HG03039 (cell line): ENCODE results near the gene ARIH1.

ENCODE experiments used
- ATAC-seq: cut with Tn5 transposase; IDR thresholded peaks from one replicate; pipeline ENCODE4 v1.9.1; 2021; ENCODE audit warnings: mild to moderate bottlenecking, moderate library complexity; ENCODE audit not compliant: unreplicated experiment

ARIH1 gene

GRCh38 chr15:72535911-72536310 is 61.8 kb downstream of the ARIH1 start:
- no peak for ATAC-seq

GRCh38 chr15:72536506-72536905 is 62.4 kb downstream of the ARIH1 start:
- ATAC-seq = no peak

- ATAC-seq = no peak
Observed at GRCh38 chr15:72538931-72539330, 64.8 kb downstream of the ARIH1 start.

GRCh38 chr15:72540606-72541237 is 66.6 kb downstream of the ARIH1 start:
- no peak for ATAC-seq

GRCh38 chr15:72541674-72542073 is 67.5 kb downstream of the ARIH1 start:
- ATAC-seq = no peak

GRCh38 chr15:72545156-72545555 is 71.0 kb downstream of the ARIH1 start:
- ATAC-seq = no peak

- ATAC-seq = no peak
Observed at GRCh38 chr15:72554471-72555425, 80.6 kb downstream of the ARIH1 start.

GRCh38 chr15:72559781-72560180 is 85.7 kb downstream of the ARIH1 start:
- ATAC-seq = no peak

GRCh38 chr15:72560458-72560857 is 86.3 kb downstream of the ARIH1 start:
- ATAC-seq = no peak

GRCh38 chr15:72562386-72562785 is 88.3 kb downstream of the ARIH1 start:
- no peak for ATAC-seq

- no peak for ATAC-seq
Observed at GRCh38 chr15:72562878-72563277, 88.7 kb downstream of the ARIH1 start.

GRCh38 chr15:72564091-72564490 is 90.0 kb downstream of the ARIH1 start:
- no peak for ATAC-seq

GRCh38 chr15:72566973-72567372 is 92.8 kb downstream of the ARIH1 start:
- no peak for ATAC-seq

- ATAC-seq = no peak
Observed at GRCh38 chr15:72570059-72570458, 95.9 kb downstream of the ARIH1 start.

GRCh38 chr15:72579814-72580213 is 105.7 kb downstream of the ARIH1 start:
- ATAC-seq = no peak

GRCh38 chr15:72584006-72584405 is 109.9 kb downstream of the ARIH1 start:
- ATAC-seq = no peak

GRCh38 chr15:72585025-72585424 is 110.9 kb downstream of the ARIH1 start:
- no peak for ATAC-seq

GRCh38 chr15:72585476-72586058 is 111.4 kb downstream of the ARIH1 start:
- ATAC-seq = no peak

GRCh38 chr15:72588096-72588495 is 114.0 kb downstream of the ARIH1 start:
- no peak for ATAC-seq

- ATAC-seq = no peak
Observed at GRCh38 chr15:72590427-72590826, 116.3 kb downstream of the ARIH1 start.

GRCh38 chr15:72591361-72591760 is 117.2 kb downstream of the ARIH1 start:
- no peak for ATAC-seq

- ATAC-seq = no peak
Observed at GRCh38 chr15:72592097-72592496, 118.0 kb downstream of the ARIH1 start.
